Type B pancreatic cell (in vitro differentiated cells): Measurements from ENCODE around the gene SPATA31D3. TPM values are rescaled to one million over a fixed set of nuclear protein-coding genes. Genes with fewer than 3 reads are reported as not detected.
"Not testable (repeated sequence)": the region's sequence is repeated elsewhere in the genome, so short reads cannot be mapped to it uniquely, and the experiment has no call there.

Source experiments
- DNase-seq: peaks from one replicate; pipeline ENCODE4 v3.0.0; 2021; ENCODE audit warnings: mixed read lengths; ENCODE audit not compliant: unreplicated experiment; ENCODE audit errors: extremely low spot score
- H3K27ac Mint-ChIP-seq: 2 replicates; pipeline ENCODE4 v1.8.0; 2021; ENCODE audit warnings: mild to moderate bottlenecking, mixed read lengths
- H3K27me3 Mint-ChIP-seq: 2 replicates; pipeline ENCODE4 v1.8.0; 2021; ENCODE audit warnings: mixed read lengths
- H3K36me3 Mint-ChIP-seq: 2 replicates; pipeline ENCODE4 v1.8.0; 2021; ENCODE audit warnings: mixed read lengths
- H3K4me1 Mint-ChIP-seq: one replicate; pipeline ENCODE4 v1.8.0; 2021; ENCODE audit warnings: mixed read lengths; ENCODE audit not compliant: unreplicated experiment
- H3K4me3 Mint-ChIP-seq: 2 replicates; pipeline ENCODE4 v1.8.0; 2021; ENCODE audit warnings: mild to moderate bottlenecking, mixed read lengths
- H3K9me3 Mint-ChIP-seq: 2 replicates; pipeline ENCODE4 v1.8.0; 2021; ENCODE audit warnings: mixed read lengths
- long read RNA-seq: library from polyadenylated mRNA; unstranded; transcript quantifications from one replicate; pipeline ENCODE4 v2.0.0, GENCODE V29; 2020
- total RNA-seq: library from RNA; stranded (reverse); gene quantifications from 2 replicates; pipeline ENCODE4 v1.2.1, GENCODE V29; 2021; ENCODE audit warnings: low replicate concordance
- TF ChIP-seq, protein P1 (sequence below): fragments of 200-600 bp; sonication (generic); conservative IDR thresholded peaks from 2 replicates; pipeline ENCODE4 v1.5.0; 2021; ENCODE audit warnings: antibody characterized with exemption, mild to moderate bottlenecking

SPATA31D3 gene
- total RNA-seq, result not detected in 2 replicates
- long read RNA-seq, result 0 reads

DNA sequence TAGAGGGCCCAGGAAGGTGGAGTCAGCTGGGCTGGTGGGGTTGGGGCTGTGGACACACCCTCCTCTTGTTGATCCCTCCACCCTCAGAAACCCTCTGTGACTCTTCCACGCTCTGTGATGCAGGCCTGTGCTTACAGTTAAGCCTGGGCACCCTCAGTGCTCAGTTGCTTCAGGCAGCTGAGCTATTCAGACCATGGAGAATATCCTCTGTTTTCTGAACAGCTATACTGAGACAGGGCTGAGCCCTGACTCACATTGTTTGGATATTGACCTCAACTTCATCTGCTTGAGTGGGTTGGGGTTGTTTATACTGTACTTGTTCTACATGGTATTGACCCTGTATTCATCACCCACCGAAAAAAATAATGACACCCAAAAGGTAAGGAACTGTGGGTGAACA, at the start of gene SPATA31D3:
Gene SPATA31D3, plus strand, starts transcription at position 108 of the 400 bp plus-strand sequence. Its CDS starts 86 bp downstream, at position 194.
- DNase-seq, H3K9me3 Mint-ChIP-seq, H3K27me3 Mint-ChIP-seq, H3K36me3 Mint-ChIP-seq, H3K27ac Mint-ChIP-seq, H3K4me3 Mint-ChIP-seq, H3K4me1 Mint-ChIP-seq: not testable (repeated sequence)

DNA sequence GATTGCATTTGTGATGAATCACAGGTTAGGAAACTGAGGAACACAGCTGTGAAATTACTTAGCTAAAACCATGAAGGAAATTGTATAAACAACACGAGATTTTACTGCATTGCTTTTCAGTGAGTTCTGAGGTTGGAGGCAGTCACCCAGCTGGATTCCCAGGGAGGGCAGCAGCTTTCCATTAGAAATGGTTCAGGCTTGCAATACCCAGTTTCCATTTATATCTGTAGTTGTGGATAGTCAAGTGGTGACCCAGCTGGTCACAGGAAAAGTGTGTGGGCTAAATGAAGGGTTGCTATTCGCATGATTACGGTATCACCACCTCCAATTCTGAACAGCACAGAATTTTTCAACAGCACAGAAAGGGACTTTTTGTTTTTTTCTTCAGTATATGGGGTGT, 49.4 kb upstream of the SPATA31D3 start:
- Mint-ChIP-seq H3K27me3 (no peaks in the 10 kb centered on the region), H3K4me3 (no peak overlapping the region), H3K9me3 (no peaks in the 10 kb centered on the region), H3K4me1 (peaks cover 4% of the 10 kb centered on the region), H3K36me3 (no peaks in the 10 kb centered on the region), H3K27ac (no peak overlapping the region)
- DNase-seq, result no peak
- TF ChIP-seq, protein P1, sequence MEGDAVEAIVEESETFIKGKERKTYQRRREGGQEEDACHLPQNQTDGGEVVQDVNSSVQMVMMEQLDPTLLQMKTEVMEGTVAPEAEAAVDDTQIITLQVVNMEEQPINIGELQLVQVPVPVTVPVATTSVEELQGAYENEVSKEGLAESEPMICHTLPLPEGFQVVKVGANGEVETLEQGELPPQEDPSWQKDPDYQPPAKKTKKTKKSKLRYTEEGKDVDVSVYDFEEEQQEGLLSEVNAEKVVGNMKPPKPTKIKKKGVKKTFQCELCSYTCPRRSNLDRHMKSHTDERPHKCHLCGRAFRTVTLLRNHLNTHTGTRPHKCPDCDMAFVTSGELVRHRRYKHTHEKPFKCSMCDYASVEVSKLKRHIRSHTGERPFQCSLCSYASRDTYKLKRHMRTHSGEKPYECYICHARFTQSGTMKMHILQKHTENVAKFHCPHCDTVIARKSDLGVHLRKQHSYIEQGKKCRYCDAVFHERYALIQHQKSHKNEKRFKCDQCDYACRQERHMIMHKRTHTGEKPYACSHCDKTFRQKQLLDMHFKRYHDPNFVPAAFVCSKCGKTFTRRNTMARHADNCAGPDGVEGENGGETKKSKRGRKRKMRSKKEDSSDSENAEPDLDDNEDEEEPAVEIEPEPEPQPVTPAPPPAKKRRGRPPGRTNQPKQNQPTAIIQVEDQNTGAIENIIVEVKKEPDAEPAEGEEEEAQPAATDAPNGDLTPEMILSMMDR, result no peak

DNA sequence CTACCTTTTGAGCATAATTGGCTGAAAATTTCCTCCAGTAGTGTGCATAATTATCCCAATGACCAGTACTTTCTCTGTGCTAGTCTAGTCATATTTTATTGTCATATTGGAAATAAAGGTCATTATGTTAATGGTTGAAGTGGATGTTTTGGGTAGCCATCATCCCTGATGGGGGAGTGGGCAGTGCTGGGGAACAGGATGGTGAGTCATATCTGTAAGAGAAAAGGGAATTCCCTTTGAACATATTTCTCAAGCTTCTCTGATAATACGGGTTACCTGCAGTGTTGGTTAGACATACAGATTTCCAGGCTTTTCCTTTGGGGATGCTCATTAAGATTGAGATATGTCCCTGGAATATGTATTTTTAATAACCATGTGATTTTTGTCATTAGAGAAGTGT, 48.4 kb upstream of the SPATA31D3 start:
- no peaks in the 10 kb centered on the region for H3K9me3 Mint-ChIP-seq
- peaks cover 4% of the 10 kb centered on the region for H3K4me1 Mint-ChIP-seq
- TF ChIP-seq, protein P1, result no peak
- H3K36me3 Mint-ChIP-seq, result no peaks in the 10 kb centered on the region
- H3K27me3 Mint-ChIP-seq, result no peaks in the 10 kb centered on the region
- H3K27ac Mint-ChIP-seq, result no peak overlapping the region
- H3K4me3 Mint-ChIP-seq, result no peak overlapping the region
- DNase-seq, result no peak

DNA sequence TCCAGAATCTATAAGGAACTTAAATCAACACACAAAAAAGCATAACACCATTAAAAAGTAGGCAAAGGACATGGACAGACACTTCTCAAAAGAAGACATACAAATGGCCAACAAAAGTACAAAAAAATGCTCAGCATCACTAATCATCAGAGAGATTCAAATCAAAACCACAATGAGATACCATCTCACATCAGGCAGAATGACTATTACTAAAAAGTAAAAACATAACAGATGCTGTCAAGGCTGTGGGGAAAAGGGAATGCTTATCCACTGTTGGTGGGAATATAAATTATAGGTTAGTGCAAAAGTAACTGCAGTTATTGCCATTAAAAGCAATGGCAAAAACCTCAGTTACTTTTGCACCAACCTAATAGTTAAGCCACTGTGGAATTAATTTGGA, 47.2 kb upstream of the SPATA31D3 start:
- Mint-ChIP-seq H3K36me3 (no peaks in the 10 kb centered on the region), H3K9me3 (no peaks in the 10 kb centered on the region), H3K27ac (no peak overlapping the region), H3K4me3 (no peak overlapping the region), H3K27me3 (no peaks in the 10 kb centered on the region), H3K4me1 (peaks cover 4% of the 10 kb centered on the region)
- no peak for DNase-seq
- TF ChIP-seq, protein P1, result no peak

DNA sequence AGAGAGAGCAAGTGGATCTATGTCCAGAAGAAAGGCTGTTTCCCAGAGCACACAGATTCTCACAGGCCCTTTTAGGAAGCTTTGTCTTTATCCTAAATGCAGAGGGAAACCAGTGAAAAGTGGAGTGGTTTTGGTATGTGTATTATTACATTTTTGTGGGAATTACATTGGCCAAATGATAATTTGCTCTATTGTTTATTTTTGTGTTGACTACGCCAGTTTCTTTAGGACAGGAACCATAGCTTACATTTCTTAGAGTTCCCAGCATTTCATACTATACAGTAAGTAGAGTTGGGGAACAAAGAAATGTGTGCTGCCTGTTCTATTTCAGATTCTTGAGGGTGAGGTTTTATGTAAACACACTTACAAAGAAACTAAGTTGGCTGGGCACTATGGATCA, 44.4 kb upstream of the SPATA31D3 start:
- Mint-ChIP-seq H3K27ac (no peak overlapping the region), H3K4me3 (no peak overlapping the region)

DNA sequence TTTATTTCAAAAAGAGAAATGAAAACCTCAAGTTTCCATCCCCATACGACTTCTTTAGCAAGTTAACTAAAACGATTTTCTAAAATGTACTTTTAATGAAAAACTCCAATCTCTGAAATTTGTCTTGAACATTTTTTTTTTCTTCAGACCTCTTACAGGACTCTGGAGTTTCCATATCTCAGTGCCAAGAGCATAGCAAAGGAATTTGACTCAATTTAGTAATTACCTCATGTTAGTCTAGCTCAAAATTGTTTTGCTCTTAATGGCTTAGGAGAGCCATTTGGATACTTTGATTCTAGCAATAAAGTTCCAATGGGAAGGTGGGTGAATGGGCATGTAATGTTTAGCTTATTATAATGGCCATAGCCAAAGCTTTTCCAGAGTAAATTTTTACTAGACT, 41.1 kb upstream of the SPATA31D3 start:
- peaks cover 15% of the 10 kb centered on the region for H3K9me3 Mint-ChIP-seq
- H3K36me3 Mint-ChIP-seq, result no peaks in the 10 kb centered on the region
- H3K4me3 Mint-ChIP-seq, result no peak overlapping the region
- H3K4me1 Mint-ChIP-seq, result peaks cover 12% of the 10 kb centered on the region
- H3K27me3 Mint-ChIP-seq, result peaks cover 5% of the 10 kb centered on the region
- TF ChIP-seq, protein P1, result no peak
- DNase-seq, result no peak
- H3K27ac Mint-ChIP-seq, result no peak overlapping the region

More for the DNA sequence above, 44.4 kb upstream of the SPATA31D3 start:
- DNase-seq, result no peak
- TF ChIP-seq, protein P1, result no peak
- no peaks in the 10 kb centered on the region for H3K36me3 Mint-ChIP-seq
- peaks cover 5% of the 10 kb centered on the region for H3K27me3 Mint-ChIP-seq
- H3K9me3 Mint-ChIP-seq, result no peaks in the 10 kb centered on the region
- H3K4me1 Mint-ChIP-seq, result peaks cover 11% of the 10 kb centered on the region
